ENCODE results near the gene CDC25C.

DNA sequence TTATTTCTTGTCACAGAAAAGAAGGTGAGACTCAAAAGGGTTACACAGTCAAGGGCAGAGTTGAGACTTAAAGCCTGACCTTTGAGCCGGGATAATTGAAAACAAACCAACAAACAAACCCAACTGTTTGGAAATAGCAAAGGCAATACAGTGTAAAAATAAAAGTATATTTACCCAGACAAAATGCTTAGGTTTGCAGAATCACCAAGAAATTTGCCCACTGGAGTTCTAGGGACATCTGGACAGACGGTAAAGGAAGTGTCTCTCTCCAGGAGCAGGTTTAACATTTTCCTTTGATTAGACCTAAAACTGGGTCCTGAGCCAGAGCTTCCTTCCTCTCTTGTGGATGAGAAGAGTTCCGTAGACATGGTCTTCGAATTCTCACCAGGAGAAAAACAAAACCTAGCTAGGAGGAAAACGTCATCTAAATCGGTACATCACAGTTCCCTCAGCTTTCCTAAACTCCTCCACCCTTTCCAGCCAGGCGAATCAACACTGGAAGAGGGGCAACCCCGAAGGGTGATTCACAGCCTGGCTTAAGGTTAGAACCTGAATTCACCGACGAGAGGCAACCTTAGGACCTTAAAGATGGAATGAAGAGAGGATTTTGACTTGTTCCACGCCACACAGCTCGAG, 673 bp downstream of the CDC25C start:
- TF ChIP-seq, protein P1, sequence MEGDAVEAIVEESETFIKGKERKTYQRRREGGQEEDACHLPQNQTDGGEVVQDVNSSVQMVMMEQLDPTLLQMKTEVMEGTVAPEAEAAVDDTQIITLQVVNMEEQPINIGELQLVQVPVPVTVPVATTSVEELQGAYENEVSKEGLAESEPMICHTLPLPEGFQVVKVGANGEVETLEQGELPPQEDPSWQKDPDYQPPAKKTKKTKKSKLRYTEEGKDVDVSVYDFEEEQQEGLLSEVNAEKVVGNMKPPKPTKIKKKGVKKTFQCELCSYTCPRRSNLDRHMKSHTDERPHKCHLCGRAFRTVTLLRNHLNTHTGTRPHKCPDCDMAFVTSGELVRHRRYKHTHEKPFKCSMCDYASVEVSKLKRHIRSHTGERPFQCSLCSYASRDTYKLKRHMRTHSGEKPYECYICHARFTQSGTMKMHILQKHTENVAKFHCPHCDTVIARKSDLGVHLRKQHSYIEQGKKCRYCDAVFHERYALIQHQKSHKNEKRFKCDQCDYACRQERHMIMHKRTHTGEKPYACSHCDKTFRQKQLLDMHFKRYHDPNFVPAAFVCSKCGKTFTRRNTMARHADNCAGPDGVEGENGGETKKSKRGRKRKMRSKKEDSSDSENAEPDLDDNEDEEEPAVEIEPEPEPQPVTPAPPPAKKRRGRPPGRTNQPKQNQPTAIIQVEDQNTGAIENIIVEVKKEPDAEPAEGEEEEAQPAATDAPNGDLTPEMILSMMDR (IDR thresholded peaks at IDR 0.05): no peak
- no peak for TF ChIP-seq EP300 (IDR thresholded peaks at IDR 0.05)
